Astrocyte of the spinal cord (primary cell): ENCODE results near the gene PRKAG3.

ENCODE experiments used
- DNase-seq: peaks from one replicate; pipeline ENCODE4 v3.0.0; 2011; ENCODE audit warnings: low read depth, low spot score
- H3K4me3 ChIP-seq: 2 replicates; pipeline ENCODE4 v1.5.1; 2011; ENCODE audit warnings: low read depth, mild to moderate bottlenecking, low read length, moderate library complexity
- CTCF ChIP-seq: IDR thresholded peaks from 2 replicates; pipeline ENCODE4 v1.5.1; 2012; ENCODE audit warnings: low read depth, mild to moderate bottlenecking, low read length, inconsistent platforms
- in situ Hi-C: cut with HindIII; loops from 2 replicates; pipeline ENCODE4 v1.10.0; 2017; ENCODE audit warnings: low sequenced_read_pairs

Gene PRKAG3

GRCh38 chr2:218839430-218839829, 7.8 kb upstream of the PRKAG3 start:
- TF ChIP-seq CTCF, result no peak
- H3K4me3 ChIP-seq, result no peak overlapping the region
- no peak for DNase-seq
- in situ Hi-C loops, result no loop called here

- no peak overlapping the region for H3K4me3 ChIP-seq
- TF ChIP-seq CTCF, result no peak
- in situ Hi-C loops, result no loop called here
- DNase-seq, result no peak
Observed at GRCh38 chr2:218837495-218837894, 5.9 kb upstream of the PRKAG3 start.

- no peak for DNase-seq
- in situ Hi-C loops, result no loop called here
- H3K4me3 ChIP-seq, result no peak overlapping the region
- TF ChIP-seq CTCF, result no peak
Observed at GRCh38 chr2:218834685-218835084, 3.1 kb upstream of the PRKAG3 start.

- H3K4me3 ChIP-seq, result no peak overlapping the region
- in situ Hi-C loops, result no loop called here
- DNase-seq, result no peak
- TF ChIP-seq CTCF, result no peak
Observed at GRCh38 chr2:218833023-218833609, 1.5 kb upstream of the PRKAG3 start.

- in situ Hi-C loops, result no loop called here
- no peak for TF ChIP-seq CTCF
- no peak for DNase-seq
- no peak overlapping the region for H3K4me3 ChIP-seq
Observed at GRCh38 chr2:218832520-218832919, 917 bp upstream of the PRKAG3 start.

- TF ChIP-seq CTCF, result no peak
- in situ Hi-C loops, result no loop called here
- no peak overlapping the region for H3K4me3 ChIP-seq
- DNase-seq, result no peak
Observed at GRCh38 chr2:218832081-218832480, 478 bp upstream of the PRKAG3 start.
